ENCODE measurements around the gene ADD3.

Gene ADD3

GRCh38 chr10:110158051-110159005, 150.5 kb downstream of the ADD3 start:
- no peak for DNase-seq

DNA sequence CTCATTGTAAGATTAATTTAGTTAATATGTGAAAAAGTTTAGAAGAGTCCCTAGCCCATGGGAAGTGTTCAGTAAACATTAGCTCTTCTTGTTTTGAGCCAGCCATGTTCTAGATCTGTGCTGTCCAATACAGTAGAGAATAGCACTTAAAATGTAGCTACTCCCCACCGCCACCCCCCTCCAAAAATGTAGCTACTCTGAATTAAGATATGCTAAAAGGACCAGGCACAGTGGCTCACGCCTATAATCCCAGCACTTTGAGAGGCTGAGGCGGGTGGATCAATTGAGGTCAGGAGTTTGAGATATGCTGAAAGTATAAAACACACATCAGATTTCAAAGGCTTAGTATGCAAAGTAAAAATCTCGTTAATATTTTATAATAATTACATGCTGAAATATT, 152.3 kb downstream of the ADD3 start:
- no peak for DNase-seq

- no peak for DNase-seq
These were observed 152.7 kb downstream of the ADD3 start for GRCh38 chr10:110160522-110160921.

- DNase-seq, result no peak
These were observed 155.0 kb downstream of the ADD3 start for GRCh38 chr10:110162741-110163145.

- no peak for DNase-seq
These were observed 155.5 kb downstream of the ADD3 start for GRCh38 chr10:110163192-110163773.

DNA sequence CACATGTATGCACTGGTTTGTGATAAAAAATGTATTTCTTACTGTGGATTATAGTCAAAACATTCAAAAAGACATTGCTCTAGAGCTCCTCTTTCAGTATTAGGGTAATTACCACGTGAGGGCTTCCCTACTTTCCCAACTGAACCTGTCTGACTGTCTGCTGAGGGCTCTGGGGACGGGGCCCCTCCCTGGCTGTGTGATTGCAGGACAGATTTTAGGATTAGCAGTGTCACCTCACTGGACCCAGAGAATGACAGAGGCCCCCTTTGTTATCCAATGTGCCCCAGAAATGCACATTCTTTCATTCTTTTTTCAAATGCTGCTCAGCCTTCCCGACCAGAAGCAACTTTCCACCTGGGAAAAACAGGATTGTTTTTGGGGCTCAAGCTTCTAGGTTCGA, 156.1 kb downstream of the ADD3 start:
- no peak for DNase-seq

- no peak for DNase-seq
These were observed 157.5 kb downstream of the ADD3 start for GRCh38 chr10:110165239-110165638.

DNA sequence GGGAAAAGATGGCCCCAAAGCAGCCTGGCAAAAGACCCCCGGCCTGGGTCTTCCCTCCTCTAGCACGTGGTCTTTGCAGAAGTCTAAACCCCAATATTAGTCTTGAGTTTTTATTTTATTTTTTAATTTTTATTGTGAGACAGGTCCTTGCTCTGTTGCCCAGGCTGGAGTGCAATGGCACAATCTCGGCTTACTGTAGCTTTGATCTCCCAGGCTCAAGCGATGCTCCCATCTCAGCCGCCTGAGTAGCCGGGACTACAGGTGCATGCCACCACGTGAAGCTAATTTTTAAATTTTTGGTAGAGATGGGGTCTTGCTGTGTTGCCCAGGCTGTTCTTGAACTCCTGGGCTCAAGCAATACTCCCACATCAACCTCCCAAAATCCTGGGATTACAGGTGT, 159.4 kb downstream of the ADD3 start:
- no peak for DNase-seq

GRCh38 chr10:110168601-110169481, 161.1 kb downstream of the ADD3 start:
- DNase-seq, result no peak

GRCh38 chr10:110169586-110169985, 161.8 kb downstream of the ADD3 start:
- DNase-seq, result no peak

DNA sequence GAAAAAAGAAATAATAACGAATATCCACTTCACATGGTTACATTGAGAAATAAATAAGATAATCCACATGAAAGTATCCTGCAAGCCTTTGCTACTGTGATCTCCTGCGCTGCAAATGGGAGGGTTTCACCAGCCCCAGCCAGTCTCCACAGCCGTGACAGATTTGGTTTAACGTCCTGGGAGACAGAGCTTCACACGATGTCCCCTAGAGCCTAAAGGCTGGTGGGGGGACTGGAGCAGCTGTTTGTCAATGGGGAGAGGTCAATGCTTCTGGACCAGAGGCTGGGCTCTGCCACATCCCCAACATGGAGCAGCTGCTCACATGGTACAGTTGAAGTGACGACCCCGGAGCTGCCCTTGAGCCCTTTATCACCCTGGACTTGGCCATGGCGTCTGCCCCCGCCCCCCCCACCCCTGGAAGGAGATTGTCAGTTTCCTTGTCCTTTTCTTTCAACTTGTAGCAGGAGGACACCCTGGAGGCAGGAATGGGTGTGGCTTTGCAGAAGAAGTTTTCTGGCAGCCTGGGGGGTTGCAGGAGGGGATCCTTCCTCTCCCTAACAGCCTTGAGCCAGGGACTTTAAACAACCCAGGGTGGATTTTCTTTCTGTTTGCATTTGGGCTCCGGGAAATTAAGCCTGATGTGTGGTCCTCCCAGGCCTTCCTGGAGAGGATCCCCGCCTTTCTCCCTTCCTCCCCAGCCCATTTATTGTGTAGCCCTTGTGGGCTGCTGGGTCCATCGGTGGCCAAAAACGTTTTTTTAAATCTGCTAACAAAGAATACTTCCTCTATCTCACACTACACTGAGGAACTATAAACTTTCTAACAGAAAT, 162.6 kb downstream of the ADD3 start:
- no peak for DNase-seq

- DNase-seq, result no peak
These were observed 163.2 kb downstream of the ADD3 start for GRCh38 chr10:110171032-110171431.

DNA sequence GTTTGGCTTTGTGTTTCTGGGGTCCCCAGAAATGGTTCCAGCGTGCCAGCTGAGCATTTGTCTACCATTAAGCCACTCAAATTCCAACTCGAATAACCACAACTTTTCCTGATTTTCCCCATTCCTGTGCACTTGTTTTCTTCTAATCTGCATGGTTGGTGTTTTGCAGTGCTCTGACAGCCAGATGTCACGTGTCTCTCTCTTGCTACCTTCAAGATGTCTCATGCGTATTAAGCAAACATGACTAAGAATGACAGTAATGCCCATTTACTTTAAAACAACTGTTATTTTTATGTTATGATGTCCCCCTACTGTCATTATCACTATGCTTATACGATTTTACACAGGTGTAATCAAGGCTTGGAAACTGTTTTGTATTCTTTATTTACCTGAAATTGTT, 164.4 kb downstream of the ADD3 start:
- no peak for DNase-seq

GRCh38 chr10:110174201-110174600, 166.4 kb downstream of the ADD3 start:
- DNase-seq, result no peak

DNA sequence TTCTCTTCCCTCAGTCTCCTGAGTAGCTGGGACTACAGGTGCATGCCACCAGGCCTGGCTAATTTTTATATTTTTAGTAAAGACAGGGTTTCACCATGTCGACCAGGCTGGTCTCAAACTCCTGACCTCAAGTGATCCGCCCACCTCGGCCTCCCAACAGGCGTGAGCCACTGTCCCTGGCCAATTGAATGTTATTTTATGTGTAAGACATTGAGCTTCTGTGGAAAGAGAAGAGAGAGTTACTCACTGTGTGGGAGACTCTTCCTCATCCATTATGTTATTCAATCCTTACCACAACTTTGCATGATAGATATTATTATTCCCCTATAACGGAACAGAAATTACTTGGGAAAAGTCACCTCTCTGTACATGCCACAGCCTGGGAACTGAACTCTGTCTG, 167.0 kb downstream of the ADD3 start:
- no peak for DNase-seq

GRCh38 chr10:110175406-110175805, 167.6 kb downstream of the ADD3 start:
- DNase-seq, result peak; percentile 55

- no peak for DNase-seq
These were observed 168.6 kb downstream of the ADD3 start for GRCh38 chr10:110176141-110177030.

DNA sequence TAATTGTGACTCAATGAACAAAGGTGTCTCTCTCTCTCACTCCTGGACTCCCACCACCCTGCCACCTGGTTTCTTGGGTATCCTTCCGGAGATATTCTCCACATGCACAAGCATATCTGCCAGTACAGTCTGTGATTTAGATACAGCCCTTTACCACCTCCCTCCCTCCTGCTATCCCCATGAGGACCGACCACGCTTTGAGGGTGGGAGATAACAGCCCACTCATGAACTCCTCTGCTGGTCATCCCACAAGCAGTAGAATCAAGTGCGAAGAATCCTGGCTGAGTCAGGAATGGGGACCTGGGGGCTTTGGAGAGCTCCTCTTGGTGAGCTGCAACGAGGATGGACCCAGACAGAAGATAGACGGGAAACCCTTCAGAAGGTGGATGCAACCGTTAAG, 171.4 kb downstream of the ADD3 start:
- no peak for DNase-seq

DNA sequence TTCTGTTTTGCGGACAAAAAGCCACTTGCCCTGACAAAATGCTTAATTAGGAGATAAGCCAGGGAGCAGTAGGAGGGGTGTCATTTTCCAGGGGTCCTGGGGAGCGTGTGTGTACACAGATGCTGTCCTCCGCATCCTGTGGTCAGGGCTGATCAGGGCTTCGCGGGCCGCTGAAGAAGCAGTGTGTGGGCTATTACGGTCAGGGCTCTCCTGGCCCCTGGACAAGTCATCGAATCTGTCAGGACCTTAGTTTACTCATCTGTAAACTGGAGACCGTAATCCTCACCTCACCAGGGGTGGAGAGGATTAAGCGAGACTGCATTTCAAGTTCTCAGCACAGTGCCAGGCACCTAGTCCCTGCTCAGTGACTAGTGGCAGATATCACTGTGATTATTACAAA, 173.7 kb downstream of the ADD3 start:
- DNase-seq, result no peak

- no peak for DNase-seq
These were observed 174.1 kb downstream of the ADD3 start for GRCh38 chr10:110181911-110182310.

DNA sequence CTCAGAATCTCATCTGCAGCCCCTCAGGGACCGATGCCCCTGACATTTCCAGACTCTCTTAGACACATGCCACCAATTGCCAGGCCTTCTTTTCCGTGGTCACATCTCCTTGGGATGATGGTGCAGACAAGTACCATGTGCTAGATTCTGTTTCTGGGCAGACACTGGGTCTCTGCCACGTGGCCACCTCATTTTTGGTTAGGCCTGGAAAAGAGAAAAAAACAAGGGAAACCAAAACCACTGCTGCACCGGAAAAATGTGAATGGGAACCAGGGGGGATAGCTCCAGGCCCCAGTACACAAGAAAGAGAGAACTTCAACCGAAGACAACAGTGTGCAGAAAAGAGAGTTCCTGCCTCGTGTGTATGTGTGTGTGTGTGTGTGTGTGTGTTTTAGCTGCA, 176.6 kb downstream of the ADD3 start:
- no peak for DNase-seq
